GM10847 (cell line): ENCODE results near the gene CDHR3.

Experiments
- POLR2A ChIP-seq: IDR thresholded peaks from 2 replicates; pipeline ENCODE4 v1.6.1; 2011; ENCODE audit not compliant: insufficient read length; ENCODE audit errors: extremely low read depth

CDHR3 gene

GRCh38 chr7:105945848-105946247 lies 17.2 kb upstream of the CDHR3 start:
- TF ChIP-seq POLR2A, result no peak

DNA sequence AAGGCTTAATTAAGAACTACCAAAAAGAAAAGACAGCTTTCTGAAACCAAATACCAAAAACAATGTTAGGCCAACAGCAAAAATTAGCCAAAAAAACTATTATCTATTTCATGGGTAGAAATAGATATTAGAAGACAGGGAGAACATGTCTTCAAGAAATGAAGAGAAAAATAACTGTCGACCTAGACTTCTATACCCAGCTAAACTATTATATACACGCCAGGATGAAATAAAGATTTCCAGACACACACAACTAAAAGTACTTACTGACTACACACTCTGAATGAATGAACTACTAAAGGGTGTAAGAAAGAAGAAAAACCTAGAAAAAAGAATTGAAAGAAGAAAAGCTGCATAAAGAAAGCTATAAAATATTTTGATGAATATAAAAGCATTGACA lies 11.5 kb upstream of the CDHR3 start:
- TF ChIP-seq POLR2A, result no peak

DNA sequence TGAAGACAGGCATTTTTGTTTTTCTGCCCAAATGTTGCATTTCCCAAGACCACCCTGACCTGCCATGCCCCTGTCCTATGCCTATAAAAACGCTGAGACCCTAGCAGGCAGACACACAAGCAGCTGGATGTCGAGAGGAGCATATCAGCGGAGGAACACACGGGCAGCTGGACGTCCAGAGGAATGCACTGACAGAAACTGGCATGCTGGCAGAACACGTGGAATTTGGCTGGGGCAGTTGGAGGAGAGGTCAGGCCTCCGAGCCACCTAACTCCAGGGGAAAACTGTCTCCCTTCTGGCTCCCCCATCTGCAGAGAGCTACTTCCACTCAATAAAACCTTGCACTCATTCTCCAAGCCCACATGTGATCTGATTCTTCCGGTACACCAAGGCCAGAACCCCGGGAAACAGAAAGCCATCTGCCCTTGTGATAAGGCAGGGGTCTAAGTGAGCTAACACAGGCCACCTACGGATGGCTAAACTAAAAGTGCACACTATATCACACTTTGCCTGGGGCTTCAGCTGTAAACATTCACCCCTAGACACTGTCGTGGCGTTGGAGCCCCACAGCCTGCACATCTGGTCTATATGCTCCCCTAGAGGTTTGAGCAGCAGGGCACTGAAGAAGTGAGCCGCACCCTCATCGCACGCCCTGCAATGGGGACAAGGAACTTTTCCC lies 10.0 kb upstream of the CDHR3 start:
- TF ChIP-seq POLR2A, result no peak

DNA sequence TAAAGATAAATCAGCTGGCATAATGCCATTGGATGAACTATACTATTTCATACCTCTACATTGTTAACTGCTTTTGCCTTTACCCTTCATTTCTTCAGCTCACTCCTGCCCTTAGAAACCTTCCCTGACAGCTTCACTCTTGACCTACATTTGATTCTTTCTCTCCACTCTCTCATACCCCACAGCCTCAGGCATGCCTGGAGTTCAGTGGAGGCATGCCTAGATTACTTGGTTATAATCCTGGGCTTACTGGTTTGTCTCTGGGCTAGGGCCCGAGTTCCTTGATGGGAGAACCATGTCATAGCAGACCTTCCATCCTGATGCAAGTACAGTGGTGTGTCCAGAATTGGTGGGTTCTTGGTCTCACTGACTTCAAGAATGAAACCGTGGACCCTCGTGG lies 8.4 kb upstream of the CDHR3 start:
- TF ChIP-seq POLR2A, result no peak

- TF ChIP-seq POLR2A, result no peak
Measured at GRCh38 chr7:105958012-105958411, 5.1 kb upstream of the CDHR3 start.

GRCh38 chr7:105962353-105962752 lies 711 bp upstream of the CDHR3 start:
- TF ChIP-seq POLR2A, result no peak

DNA sequence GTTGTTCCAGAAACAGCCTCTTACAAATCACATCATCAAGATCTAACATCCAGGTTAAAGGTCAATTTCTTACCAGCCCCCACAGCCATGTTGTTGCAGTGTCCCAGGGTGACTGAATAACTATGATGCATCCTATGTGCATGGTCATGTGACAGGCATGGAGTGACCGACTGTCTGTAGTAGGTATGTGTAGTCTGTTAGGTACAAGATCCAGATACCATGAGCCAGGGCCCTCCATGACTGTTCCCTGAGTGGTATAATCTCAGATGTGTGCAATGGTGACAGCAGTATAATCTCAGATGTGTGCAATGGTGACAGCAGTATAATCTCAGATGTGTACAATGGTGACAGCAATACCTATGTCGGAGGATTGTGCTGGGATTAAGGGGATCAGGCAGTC lies 8.8 kb downstream of the CDHR3 start:
- TF ChIP-seq POLR2A, result no peak

- TF ChIP-seq POLR2A, result no peak
Measured at GRCh38 chr7:105972276-105972675, 9.2 kb downstream of the CDHR3 start.

GRCh38 chr7:105974471-105974870 lies 11.4 kb downstream of the CDHR3 start:
- TF ChIP-seq POLR2A, result no peak

DNA sequence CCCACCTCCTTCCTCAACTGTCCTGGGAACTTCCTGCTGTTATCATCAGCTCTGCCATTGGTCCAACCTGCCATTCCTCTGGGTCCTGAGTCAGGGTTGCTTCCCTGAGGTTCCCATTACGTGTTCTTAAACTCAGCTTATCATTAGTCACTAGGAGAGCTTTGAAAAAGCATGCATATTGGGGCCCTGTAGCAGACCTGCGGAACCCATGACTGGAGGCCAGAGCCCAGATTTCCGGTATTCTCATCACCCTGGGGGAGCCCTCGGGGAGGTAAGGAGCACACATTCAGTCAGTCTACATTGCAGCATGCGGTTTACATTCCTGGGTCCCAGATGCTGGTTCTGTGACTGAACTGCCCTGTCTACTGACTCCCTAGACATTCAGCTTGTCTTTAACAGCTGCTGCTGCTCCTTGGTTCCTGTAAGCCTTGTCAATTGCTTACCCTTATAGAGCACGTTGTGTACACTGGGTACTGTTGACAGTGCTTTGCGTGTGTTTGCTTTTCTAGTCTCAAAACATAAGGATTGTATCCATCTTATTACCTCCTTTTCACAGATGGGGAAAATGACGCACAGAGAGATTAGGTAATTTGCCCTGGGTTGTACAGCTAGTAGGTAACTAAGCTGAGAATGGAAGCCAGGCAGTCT lies 12.8 kb downstream of the CDHR3 start:
- no peak for TF ChIP-seq POLR2A

- TF ChIP-seq POLR2A, result no peak
Measured at GRCh38 chr7:105976868-105977267, 13.8 kb downstream of the CDHR3 start.

DNA sequence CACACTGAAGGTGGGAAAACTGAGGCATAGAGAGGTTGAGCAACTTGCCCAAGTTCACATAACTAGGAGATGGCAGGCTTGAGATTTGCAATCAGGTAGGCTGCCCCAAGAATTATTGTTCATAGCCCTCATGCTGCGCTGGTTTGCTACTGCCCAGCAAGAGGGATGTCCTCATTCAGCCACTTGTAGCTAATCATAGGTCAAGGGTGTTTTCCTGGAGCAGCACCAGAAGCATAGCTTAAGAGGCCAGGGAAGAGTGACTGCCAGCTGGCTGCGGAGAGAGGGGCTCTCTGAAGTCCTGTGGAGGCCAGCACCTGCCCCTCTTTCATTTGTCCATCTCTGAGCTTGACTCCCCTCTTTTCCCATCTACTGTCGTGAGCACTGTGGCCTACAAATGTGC lies 15.0 kb downstream of the CDHR3 start:
- TF ChIP-seq POLR2A, result no peak

GRCh38 chr7:105978974-105979373 lies 15.9 kb downstream of the CDHR3 start:
- TF ChIP-seq POLR2A, result no peak

GRCh38 chr7:105979405-105979804 lies 16.3 kb downstream of the CDHR3 start:
- TF ChIP-seq POLR2A, result no peak

GRCh38 chr7:105980645-105981396 lies 17.8 kb downstream of the CDHR3 start:
- no peak for TF ChIP-seq POLR2A

DNA sequence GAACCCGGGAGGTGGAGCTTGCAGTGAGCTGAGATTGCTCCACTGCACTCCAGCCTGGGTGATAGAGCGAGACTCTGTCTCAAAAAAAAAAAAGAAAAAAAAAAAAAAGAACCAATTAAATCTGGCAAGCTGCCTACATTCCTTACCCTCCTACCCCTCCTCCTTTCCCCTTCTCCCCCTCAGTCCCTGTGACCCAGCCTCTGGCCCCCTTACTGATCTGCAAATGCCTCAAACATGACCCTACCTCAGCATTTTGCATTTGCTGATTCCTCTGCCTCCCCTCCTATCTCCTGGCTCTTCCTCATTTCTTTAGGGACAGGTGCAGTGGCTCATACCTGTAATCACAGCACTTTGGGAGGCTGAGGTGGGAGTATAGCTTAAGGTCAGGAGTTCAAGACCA lies 19.3 kb downstream of the CDHR3 start:
- no peak for TF ChIP-seq POLR2A
